CD4-positive, alpha-beta T cell (primary cell): Measurements from ENCODE around the gene HLF. TPM values are rescaled to one million over a fixed set of nuclear protein-coding genes. Genes with fewer than 3 reads are reported as not detected.

ENCODE experiments used
- ATAC-seq: fragments of 200-7000 bp; cut with Tn5 transposase; one replicate; pipeline ENCODE4 v1.10.0; 2022; ENCODE audit warnings: mild to moderate bottlenecking; ENCODE audit not compliant: poor library complexity
- CTCF ChIA-PET: fragments of 350-600 bp; sonication (Branson Sonifier 250); formaldehyde crosslinking; loops from one replicate; lab custom pipeline; 2021; ENCODE audit warnings: antibody characterized with exemption, inconsistent platforms; lab: Charles Lee
- POLR2A ChIA-PET: fragments of 350-600 bp; sonication (Branson Sonifier 250); formaldehyde crosslinking; loops from one replicate; lab custom pipeline; 2021; ENCODE audit warnings: antibody characterized with exemption, inconsistent platforms; lab: Charles Lee
- DNase-seq, 14 experiments: peaks; one replicate each; pipeline ENCODE4 v3.0.0-alpha.2; 2013 to 2020; ENCODE audit warnings: mixed read lengths in 2 of 14
- H3K27ac ChIP-seq, 2 donors: one replicate each; pipeline versions ENCODE4 v1.5.1 to v1.7.0; 2013; ENCODE audit warnings: low read length in 2 of 2, low read depth in 1 of 2, mild to moderate bottlenecking in 1 of 2
- H3K27me3 ChIP-seq, 2 experiments: 1 replicate in 1 of 2; 2 replicates in 1 of 2; pipeline versions ENCODE4 v1.6.1 to v1.7.0; 2013; ENCODE audit warnings: low read length in 2 of 2, control low read depth in 1 of 2, mild to moderate bottlenecking in 1 of 2, moderate library complexity in 1 of 2; ENCODE audit not compliant: insufficient read depth in 2 of 2, control insufficient read depth in 1 of 2
- H3K36me3 ChIP-seq: one replicate; pipeline ENCODE4 v1.6.1; 2013; ENCODE audit warnings: low read length, control low read depth; ENCODE audit not compliant: insufficient read depth
- H3K4me1 ChIP-seq: one replicate; pipeline ENCODE4 v1.6.1; 2013; ENCODE audit warnings: low read length, control low read depth; ENCODE audit not compliant: insufficient read depth
- H3K4me3 ChIP-seq: one replicate; pipeline ENCODE4 v1.5.1; 2013; ENCODE audit warnings: mild to moderate bottlenecking, low read length, moderate library complexity
- H3K9me3 ChIP-seq, 2 experiments: 1 replicate in 1 of 2; 2 replicates in 1 of 2; pipeline versions ENCODE4 v1.6.1 to v1.7.0; 2013; ENCODE audit warnings: low read length in 2 of 2, mild to moderate bottlenecking in 2 of 2, control low read depth in 1 of 2, moderate library complexity in 1 of 2; ENCODE audit not compliant: control insufficient read depth in 1 of 2, insufficient read depth in 1 of 2
- H3K27ac Mint-ChIP-seq: one replicate; pipeline ENCODE4 v1.8.0; 2020; ENCODE audit warnings: mixed read lengths
- H3K27me3 Mint-ChIP-seq: one replicate; pipeline ENCODE4 v1.8.0; 2021; ENCODE audit warnings: mixed read lengths
- H3K36me3 Mint-ChIP-seq: one replicate; pipeline ENCODE4 v1.8.0; 2021; ENCODE audit warnings: low read depth, mixed read lengths
- H3K4me1 Mint-ChIP-seq: one replicate; pipeline ENCODE4 v1.8.0; 2021; ENCODE audit warnings: low read depth, mixed read lengths
- H3K4me3 Mint-ChIP-seq: one replicate; pipeline ENCODE4 v1.8.0; 2020; ENCODE audit warnings: mild to moderate bottlenecking, mixed read lengths
- H3K9me3 Mint-ChIP-seq: one replicate; pipeline ENCODE4 v1.8.0; 2020; ENCODE audit warnings: mixed read lengths
- intact Hi-C, 2 experiments: fragments of 100-400 bp; cut with DNase I in 1 of 2; cut with micrococcal nuclease in 1 of 2; formaldehyde crosslinking; loops; one replicate each; pipeline versions ENCODE4 v1.15.1 to v1.9.0; 2023 to 2025; cut with DNase I, micrococcal nuclease
- total RNA-seq, 174 experiments: library from RNA in 2 of 174; stranded (reverse) in 2 of 174; gene quantifications; one replicate each; pipeline ENCODE4 v1.2.3 and lab custom pipeline; 2021 to 2026
- TF ChIP-seq, protein P1 (sequence below): fragments of 200-600 bp; IDR thresholded peaks from one replicate; pipeline ENCODE4 v1.8.0; 2022; ENCODE audit warnings: antibody characterized with exemption, mild to moderate bottlenecking

The HLF gene
- total RNA-seq, 2 experiments from 2014 or later: 4.3 to 4.9 TPM

DNA sequence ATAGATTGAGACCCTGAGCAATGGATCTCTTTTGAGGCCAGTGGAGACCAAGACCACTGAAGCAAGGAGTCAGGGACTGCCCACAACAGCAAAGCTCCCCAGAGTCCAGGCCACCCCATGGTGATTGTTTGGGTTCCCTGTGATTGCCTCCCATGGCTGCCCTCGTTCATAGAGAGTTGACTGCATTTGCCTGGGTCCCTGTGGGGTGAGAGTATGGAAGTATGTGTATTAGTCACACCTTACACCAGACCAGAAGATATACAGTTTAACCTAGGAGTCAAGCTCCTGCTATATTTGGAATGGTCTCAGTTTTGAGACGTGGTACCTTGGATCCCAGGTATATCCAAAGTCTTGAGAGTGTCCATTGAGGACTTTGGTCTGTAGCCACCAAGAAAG, 20.2 kb downstream of the HLF start:
- Histone ChIP-seq H3K27me3 (no peaks in the 10 kb centered on the region), H3K36me3 (no peaks in the 10 kb centered on the region), H3K9me3 (no peaks in the 10 kb centered on the region), H3K4me1 (peaks cover 20% of the 10 kb centered on the region), H3K27ac (no peak overlapping the region), H3K4me3 (no peak overlapping the region)
- CTCF ChIA-PET: no interaction called here
- H3K27me3 Mint-ChIP-seq: no peaks in the 10 kb centered on the region
- POLR2A ChIA-PET: no interaction called here
- DNase-seq: no peak
- intact Hi-C loops: no loop called here
- no peak overlapping the region for H3K27ac Mint-ChIP-seq
- H3K9me3 Mint-ChIP-seq: no peaks in the 10 kb centered on the region
- TF ChIP-seq, protein P1, sequence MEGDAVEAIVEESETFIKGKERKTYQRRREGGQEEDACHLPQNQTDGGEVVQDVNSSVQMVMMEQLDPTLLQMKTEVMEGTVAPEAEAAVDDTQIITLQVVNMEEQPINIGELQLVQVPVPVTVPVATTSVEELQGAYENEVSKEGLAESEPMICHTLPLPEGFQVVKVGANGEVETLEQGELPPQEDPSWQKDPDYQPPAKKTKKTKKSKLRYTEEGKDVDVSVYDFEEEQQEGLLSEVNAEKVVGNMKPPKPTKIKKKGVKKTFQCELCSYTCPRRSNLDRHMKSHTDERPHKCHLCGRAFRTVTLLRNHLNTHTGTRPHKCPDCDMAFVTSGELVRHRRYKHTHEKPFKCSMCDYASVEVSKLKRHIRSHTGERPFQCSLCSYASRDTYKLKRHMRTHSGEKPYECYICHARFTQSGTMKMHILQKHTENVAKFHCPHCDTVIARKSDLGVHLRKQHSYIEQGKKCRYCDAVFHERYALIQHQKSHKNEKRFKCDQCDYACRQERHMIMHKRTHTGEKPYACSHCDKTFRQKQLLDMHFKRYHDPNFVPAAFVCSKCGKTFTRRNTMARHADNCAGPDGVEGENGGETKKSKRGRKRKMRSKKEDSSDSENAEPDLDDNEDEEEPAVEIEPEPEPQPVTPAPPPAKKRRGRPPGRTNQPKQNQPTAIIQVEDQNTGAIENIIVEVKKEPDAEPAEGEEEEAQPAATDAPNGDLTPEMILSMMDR: no peak
- no peak for ATAC-seq
- H3K36me3 Mint-ChIP-seq: no peaks in the 10 kb centered on the region
- H3K4me3 Mint-ChIP-seq: no peak overlapping the region
- H3K4me1 Mint-ChIP-seq: peaks cover 12% of the 10 kb centered on the region

DNA sequence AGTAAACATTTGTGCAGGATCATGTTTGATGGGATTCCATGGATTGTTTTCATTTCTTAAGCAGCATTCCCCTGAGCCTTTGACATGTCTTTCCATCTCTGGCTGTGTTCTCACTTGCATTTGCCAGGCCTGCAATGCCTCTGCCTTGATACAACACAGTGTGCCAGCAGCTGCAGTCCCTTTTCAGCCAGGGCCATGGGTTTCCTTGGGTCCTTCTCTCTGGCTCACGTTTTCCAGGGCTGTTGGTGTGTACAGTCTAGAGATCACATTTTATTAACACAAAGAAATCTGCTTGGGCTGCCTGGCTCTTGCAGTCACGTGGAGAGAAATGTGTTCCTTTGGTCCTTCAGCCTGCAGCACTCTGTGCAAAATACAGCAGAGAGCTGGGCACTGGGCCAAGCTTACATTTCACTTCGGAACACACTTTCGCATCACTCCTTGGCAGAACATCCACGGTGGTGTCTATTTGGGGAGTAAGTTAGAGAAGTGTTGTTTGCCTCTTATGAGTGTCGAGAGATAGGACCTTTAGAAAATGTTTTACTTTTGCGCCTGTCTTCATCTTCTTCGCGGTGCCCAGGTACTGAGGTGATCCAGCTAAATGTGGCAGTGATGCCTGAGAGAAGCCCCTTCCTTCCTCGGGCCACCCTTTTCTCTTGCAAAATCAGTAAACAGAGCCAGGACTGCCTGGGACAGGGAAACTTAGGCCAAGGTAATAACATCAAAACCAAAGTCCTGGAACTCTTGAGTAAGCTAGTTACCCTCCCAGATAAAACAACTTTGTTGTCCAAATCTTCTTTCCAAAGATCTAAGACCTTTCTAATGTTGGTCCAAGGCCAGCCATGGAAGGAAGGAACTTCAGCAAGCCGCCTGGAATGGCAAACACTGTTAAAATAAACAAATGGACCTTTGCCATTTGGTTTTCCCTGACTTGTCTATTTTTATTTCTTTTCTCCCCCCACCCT, 20.9 kb downstream of the HLF start:
- DNase-seq (no peak), ATAC-seq (no peak)
- Histone ChIP-seq H3K27me3 (no peaks in the 10 kb centered on the region), H3K27ac (no peak overlapping the region), H3K9me3 (no peaks in the 10 kb centered on the region), H3K36me3 (no peaks in the 10 kb centered on the region), H3K4me3 (no peak overlapping the region), H3K4me1 (peaks cover 20% of the 10 kb centered on the region)
- Mint-ChIP-seq H3K4me1 (peaks cover 12% of the 10 kb centered on the region), H3K27ac (no peak overlapping the region), H3K9me3 (no peaks in the 10 kb centered on the region), H3K36me3 (no peaks in the 10 kb centered on the region), H3K4me3 (no peak overlapping the region), H3K27me3 (no peaks in the 10 kb centered on the region)
- TF ChIP-seq, protein P1: no peak
- POLR2A ChIA-PET: interaction anchor here (0.6 kb wide), 1 partner anchor 48 kb away, joined by 4 read pairs; no protein-coding TSS in a partner anchor
- intact Hi-C loops: no loop called here
- CTCF ChIA-PET: interaction anchor here (0.6 kb wide), 1 partner anchor 13 kb away, joined by 4 read pairs; no protein-coding TSS in a partner anchor

DNA sequence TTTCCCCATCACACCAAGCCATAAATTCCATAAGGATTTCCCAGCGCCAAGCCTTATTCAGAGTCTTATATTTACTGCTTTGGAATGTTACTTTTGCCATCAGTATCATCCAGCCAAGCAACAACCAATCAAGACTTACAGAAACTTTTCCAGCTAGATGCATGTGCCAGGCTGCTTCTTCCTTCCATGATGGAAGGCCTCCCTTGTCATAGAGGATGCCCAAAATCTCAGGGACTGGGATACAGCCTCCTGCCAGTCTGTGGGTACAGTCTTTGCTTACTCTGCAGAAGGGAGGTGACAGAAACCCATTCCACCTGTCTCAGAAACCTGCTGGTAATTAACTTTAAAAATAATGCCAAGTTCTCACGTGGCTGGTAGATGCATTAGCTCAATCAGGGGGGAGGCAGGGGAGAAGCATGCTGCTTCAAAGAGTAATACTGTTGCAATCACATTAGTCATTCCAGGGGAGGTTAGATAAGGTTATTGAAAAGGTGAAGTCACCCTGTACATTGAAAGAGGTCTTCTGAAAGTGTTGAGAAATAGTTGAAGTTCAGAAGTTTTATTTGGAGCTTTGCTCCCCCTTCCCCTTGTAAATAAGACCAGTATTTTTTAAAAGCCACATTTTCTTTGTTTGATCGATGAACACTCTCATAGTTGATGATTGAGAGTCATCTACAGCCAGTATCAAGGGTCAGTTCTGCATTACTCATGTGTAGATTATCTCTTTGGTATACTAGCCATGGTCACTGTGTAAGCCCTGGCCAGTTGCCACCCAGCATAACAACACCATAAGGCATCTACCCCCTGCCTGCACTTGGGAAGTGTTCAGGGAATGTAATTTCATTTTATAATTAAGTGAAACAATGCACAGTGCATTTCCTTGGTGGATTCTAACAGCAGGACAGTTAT, 22.2 kb downstream of the HLF start:
- H3K9me3 Mint-ChIP-seq: no peaks in the 10 kb centered on the region
- Histone ChIP-seq H3K9me3 (no peaks in the 10 kb centered on the region), H3K36me3 (no peaks in the 10 kb centered on the region), H3K4me3 (no peak overlapping the region), H3K27me3 (no peaks in the 10 kb centered on the region), H3K27ac (no peak overlapping the region), H3K4me1 (peaks cover 20% of the 10 kb centered on the region)
- CTCF ChIA-PET: interaction anchor here (0.6 kb wide), 1 partner anchor 15 kb away, joined by 4 read pairs; no protein-coding TSS in a partner anchor
- no peak overlapping the region for H3K27ac Mint-ChIP-seq
- intact Hi-C loops: no loop called here
- TF ChIP-seq, protein P1: no peak
- no peak overlapping the region for H3K4me3 Mint-ChIP-seq
- no peaks in the 10 kb centered on the region for H3K27me3 Mint-ChIP-seq
- peaks cover 12% of the 10 kb centered on the region for H3K4me1 Mint-ChIP-seq
- no peaks in the 10 kb centered on the region for H3K36me3 Mint-ChIP-seq
- POLR2A ChIA-PET: no interaction called here
- DNase-seq (no peak), ATAC-seq (no peak)
